Measurements from ENCODE around the gene LY86. TPM values are rescaled to one million over a fixed set of nuclear protein-coding genes. Genes with fewer than 3 reads are reported as not detected.
A peak's percentile ranks its signal among the peaks of the same experiment; 100 is the strongest.

Gene LY86
- polyA plus RNA-seq, 1 donor from 2014 or later, result not detected

GRCh38 chr6:6631534-6632276 lies 43.2 kb downstream of the LY86 start:
- Histone ChIP-seq H2AFZ (ENCODE audit: low read depth, low read length) (no peak overlapping the region), H3K9me2 (ENCODE audit: insufficient read depth, low read length) (no peaks in the 10 kb centered on the region), H3K9ac (ENCODE audit: low read length) (no peak overlapping the region), H3F3A (ENCODE audit: insufficient read depth, low read length, poor library complexity, severe bottlenecking) (no peaks in the 10 kb centered on the region), H4K20me1 (ENCODE audit: insufficient read depth) (no peaks in the 10 kb centered on the region), H3K4me3 (ENCODE audit: low read length) (no peak overlapping the region), H3K9me3 (ENCODE audit: low read length) (no peaks in the 10 kb centered on the region), H3K4me2 (ENCODE audit: low read length) (no peak overlapping the region), H3K36me3 (ENCODE audit: insufficient read depth, low read length) (no peaks in the 10 kb centered on the region), H3K27ac (ENCODE audit: low read length) (no peak overlapping the region), H3K79me2 (replicated peaks; ENCODE audit: insufficient read depth, low read length) (no peaks in the 10 kb centered on the region), H3K27me3 (ENCODE audit: insufficient read depth, low read depth, low read length) (no peaks in the 10 kb centered on the region)
- no peak for TF ChIP-seq REST (IDR thresholded peaks at IDR 0.05; ENCODE audit: borderline replicate concordance)
- no peak for TF ChIP-seq EZH2 (IDR thresholded peaks at IDR 0.05; ENCODE audit: borderline replicate concordance, insufficient read depth, low read length, poor library complexity, severe bottlenecking)
- TF ChIP-seq RAD21 (conservative IDR thresholded peaks at IDR 0.05), result no peak
- no peak for TF ChIP-seq POLR2AphosphoS5 (IDR thresholded peaks at IDR 0.05)
- no peak for TF ChIP-seq EP300 (conservative IDR thresholded peaks at IDR 0.05; ENCODE audit: poor library complexity, severe bottlenecking)
- no peak for TF ChIP-seq TAF1 (IDR thresholded peaks at IDR 0.05; ENCODE audit: low read depth)
- no peak for TF ChIP-seq MXI1 (conservative IDR thresholded peaks at IDR 0.05; ENCODE audit: poor library complexity, severe bottlenecking)
- no peak for TF ChIP-seq SMC3 (conservative IDR thresholded peaks at IDR 0.05; ENCODE audit: poor library complexity)
- TF ChIP-seq CTCF (IDR thresholded peaks at IDR 0.05; ENCODE audit: poor library complexity, severe bottlenecking), result no peak

GRCh38 chr6:6633898-6634734 lies 45.6 kb downstream of the LY86 start:
- no peaks in the 10 kb centered on the region for H4K20me1 ChIP-seq (ENCODE audit: insufficient read depth)
- H3F3A ChIP-seq (ENCODE audit: insufficient read depth, low read length, poor library complexity, severe bottlenecking), result no peaks in the 10 kb centered on the region
- H3K9ac ChIP-seq (ENCODE audit: low read length), result no peak overlapping the region
- no peaks in the 10 kb centered on the region for H3K9me2 ChIP-seq (ENCODE audit: insufficient read depth, low read length)
- H3K79me2 ChIP-seq (replicated peaks; ENCODE audit: insufficient read depth, low read length), result no peaks in the 10 kb centered on the region
- no peaks in the 10 kb centered on the region for H3K9me3 ChIP-seq (ENCODE audit: low read length)
- H3K36me3 ChIP-seq (ENCODE audit: insufficient read depth, low read length), result no peaks in the 10 kb centered on the region
- H3K4me2 ChIP-seq (ENCODE audit: low read length), result peak overlapping the region; percentile 22
- TF ChIP-seq EZH2 (IDR thresholded peaks at IDR 0.05; ENCODE audit: borderline replicate concordance, insufficient read depth, low read length, poor library complexity, severe bottlenecking) (no peak), SMC3 (conservative IDR thresholded peaks at IDR 0.05; ENCODE audit: poor library complexity) (no peak), MXI1 (conservative IDR thresholded peaks at IDR 0.05; ENCODE audit: poor library complexity, severe bottlenecking) (no peak), REST (IDR thresholded peaks at IDR 0.05; ENCODE audit: borderline replicate concordance) (no peak), CTCF (IDR thresholded peaks at IDR 0.05; ENCODE audit: poor library complexity, severe bottlenecking) (no peak), TAF1 (IDR thresholded peaks at IDR 0.05; ENCODE audit: low read depth) (no peak), POLR2AphosphoS5 (IDR thresholded peaks at IDR 0.05) (no peak), EP300 (conservative IDR thresholded peaks at IDR 0.05; ENCODE audit: poor library complexity, severe bottlenecking) (no peak), RAD21 (conservative IDR thresholded peaks at IDR 0.05) (no peak)
- H3K27ac ChIP-seq (ENCODE audit: low read length), result peak overlapping the region; percentile 9
- H2AFZ ChIP-seq (ENCODE audit: low read depth, low read length), result no peak overlapping the region
- no peaks in the 10 kb centered on the region for H3K27me3 ChIP-seq (ENCODE audit: insufficient read depth, low read depth, low read length)
- H3K4me3 ChIP-seq (ENCODE audit: low read length), result no peak overlapping the region

Measured in neural cell (in vitro differentiated cells).